K562 (cell line): ENCODE results near the gene CTDSP1. TPM values are rescaled to one million over a fixed set of nuclear protein-coding genes. Genes with fewer than 3 reads are reported as not detected.

ENCODE experiments used
- BCLAF1 ChIP-seq, 2 experiments: fragments of 450-650 bp in 1 of 2; IDR thresholded peaks; 2 replicates each; pipeline ENCODE4 v1.6.1; 2011 to 2017; ENCODE audit warnings: low read depth in 2 of 2, antibody characterized with exemption in 1 of 2, borderline replicate concordance in 1 of 2, low read length in 1 of 2, mild to moderate bottlenecking in 1 of 2, mixed read lengths in 1 of 2; ENCODE audit not compliant: control insufficient read depth in 1 of 2
- HLTF ChIP-seq: fragments of 450-650 bp; IDR thresholded peaks from 2 replicates; pipeline ENCODE4 v1.6.1; 2016
- KLF16 ChIP-seq: IDR thresholded peaks from 2 replicates; pipeline ENCODE4 v1.6.1; 2016; ENCODE audit warnings: antibody characterized with exemption
- MAFF ChIP-seq: IDR thresholded peaks from 2 replicates; pipeline ENCODE4 v1.6.1; 2012; ENCODE audit warnings: low read length, improper control_type of control experiment
- MAFK ChIP-seq: IDR thresholded peaks from 2 replicates; pipeline ENCODE4 v1.6.1; 2011; ENCODE audit warnings: low read length, improper control_type of control experiment
- MLLT1 ChIP-seq, 2 experiments: fragments of 450-650 bp; IDR thresholded peaks; 2 replicates each; pipeline ENCODE4 v1.6.1; 2016
- NEUROD1 ChIP-seq: fragments of 150-350 bp; IDR thresholded peaks from 2 replicates; pipeline ENCODE4 v1.6.1; 2014; ENCODE audit warnings: borderline replicate concordance, low read length, low read depth; ENCODE audit not compliant: partially characterized antibody
- NFXL1 ChIP-seq: fragments of 450-650 bp; formaldehyde crosslinking; IDR thresholded peaks from 2 replicates; pipeline ENCODE4 v1.4.0; 2021; ENCODE audit warnings: mild to moderate bottlenecking
- NRF1 ChIP-seq, 2 experiments: fragments of 450-650 bp; IDR thresholded peaks in 1 of 2; conservative IDR thresholded peaks in 1 of 2; 2 replicates each; pipeline ENCODE4 v1.6.1; 2014; ENCODE audit warnings: mild to moderate bottlenecking in 2 of 2
- PHB ChIP-seq: fragments of 250-450 bp; sonication (Bioruptor Pico); IDR thresholded peaks from 2 replicates; pipeline ENCODE4 v1.5.0; 2021
- POLR2AphosphoS2 ChIP-seq: IDR thresholded peaks from 2 replicates; pipeline ENCODE4 v1.6.1; 2012; ENCODE audit warnings: low read length, improper control_type of control experiment
- PURB ChIP-seq: sonication (generic); formaldehyde crosslinking; IDR thresholded peaks from 2 replicates; pipeline ENCODE4 v1.9.0; 2021; ENCODE audit warnings: low read depth, mild to moderate bottlenecking, missing genetic modification reagents
- SIRT6 ChIP-seq: IDR thresholded peaks from one replicate; pipeline ENCODE4 v1.6.1; 2012; ENCODE audit warnings: low read depth, mild to moderate bottlenecking, control low read depth, inconsistent platforms, low read length, moderate library complexity
- TFAM ChIP-seq: fragments of 250-450 bp; sonication (Bioruptor Pico); conservative IDR thresholded peaks from 2 replicates; pipeline ENCODE4 v1.5.0; 2021; ENCODE audit warnings: mild to moderate bottlenecking, moderate library complexity
- THAP7 ChIP-seq: fragments of 250-450 bp; sonication (Bioruptor Pico); IDR thresholded peaks from 2 replicates; pipeline ENCODE4 v1.5.0; 2021
- ZNF212 ChIP-seq: fragments of 450-650 bp; formaldehyde crosslinking; IDR thresholded peaks from 2 replicates; pipeline ENCODE4 v1.4.0; 2020; ENCODE audit warnings: mild to moderate bottlenecking
- ZNF239 ChIP-seq: fragments of 250-450 bp; sonication (Bioruptor Pico); IDR thresholded peaks from 2 replicates; pipeline ENCODE4 v1.4.0; 2020; ENCODE audit warnings: mild to moderate bottlenecking
- polyA plus RNA-seq, 8 experiments: library from polyadenylated mRNA; depleted of rRNA in 4 of 8; stranded (reverse) in 5 of 8; unstranded in 3 of 8; fragments of >200 nt; fragmentation: Nextera tagmentation in 2 of 8; fragmentation: Illumina TruSeq in 1 of 8; extraction: Ambion mirVana in 2 of 8; extraction: Trizol in 1 of 8; gene quantifications; 2 replicates each; pipeline versions ENCODE4 v1.2.1 to v1.2.3, GENCODE V29; 2011 to 2014; ENCODE audit warnings: inconsistent platforms in 1 of 8, missing spikeins in 1 of 8
- total RNA-seq, 7 experiments: library from RNA; depleted of rRNA in 6 of 7; stranded (reverse); fragments of >200 nt in 6 of 7; fragmentation: Illumina TruSeq in 2 of 7; extraction: Trizol in 2 of 7; gene quantifications; 2 replicates each; pipeline versions ENCODE4 v1.2.1 to v1.2.3, GENCODE V29; 2011 to 2021; ENCODE audit warnings: low replicate concordance in 1 of 7
- TF ChIP-seq, protein P1 (sequence below): fragments of 250-450 bp; sonication (Bioruptor Pico); IDR thresholded peaks from 2 replicates; pipeline ENCODE4 v1.8.0; 2021; ENCODE audit warnings: moderate library complexity, mild to moderate bottlenecking, inconsistent platforms
- TF ChIP-seq, protein P2 (sequence below): fragments of 450-650 bp; formaldehyde crosslinking; IDR thresholded peaks from 2 replicates; pipeline ENCODE4 v1.4.0; 2022; ENCODE audit warnings: missing genetic modification characterization

The CTDSP1 gene
- total and polyA plus RNA-seq, 9 of the 15 experiments (the other 6 are each of a cell fraction or from before 2014, with no cell fraction given) = 2.4 to 74.8 (median 45.8) TPM

- TF ChIP-seq NFXL1 (no peak), MLLT1 (IDR thresholded peaks at IDR 0.05) (no peak), KLF16 (peak; percentile 39; the same call in 1 of the 2 replicates), MAFF (peak; percentile 79), TFAM (CRISPR knock-in tag) (no peak), NEUROD1 (peak; percentile 47), PURB (no peak), POLR2AphosphoS2 (no peak), NRF1 (conservative IDR thresholded peaks at IDR 0.05 in 1 of 2, IDR thresholded peaks at IDR 0.05 in 1 of 2) (peak; percentile 15 to 40; a peak in 3 of 4 replicates), HLTF (no peak), ZNF212 (no peak), ZNF239 (CRISPR knock-in tag) (no peak), BCLAF1 (IDR thresholded peaks at IDR 0.05; ENCODE audit: borderline replicate concordance in 1 of 2, control insufficient read depth in 1 of 2, low read depth in 2 of 2, low read length in 1 of 2) (no peak), MAFK (peak; percentile 77), PHB (no peak), THAP7 (CRISPR knock-in tag) (no peak), SIRT6 (no peak)
- TF ChIP-seq, protein P1, sequence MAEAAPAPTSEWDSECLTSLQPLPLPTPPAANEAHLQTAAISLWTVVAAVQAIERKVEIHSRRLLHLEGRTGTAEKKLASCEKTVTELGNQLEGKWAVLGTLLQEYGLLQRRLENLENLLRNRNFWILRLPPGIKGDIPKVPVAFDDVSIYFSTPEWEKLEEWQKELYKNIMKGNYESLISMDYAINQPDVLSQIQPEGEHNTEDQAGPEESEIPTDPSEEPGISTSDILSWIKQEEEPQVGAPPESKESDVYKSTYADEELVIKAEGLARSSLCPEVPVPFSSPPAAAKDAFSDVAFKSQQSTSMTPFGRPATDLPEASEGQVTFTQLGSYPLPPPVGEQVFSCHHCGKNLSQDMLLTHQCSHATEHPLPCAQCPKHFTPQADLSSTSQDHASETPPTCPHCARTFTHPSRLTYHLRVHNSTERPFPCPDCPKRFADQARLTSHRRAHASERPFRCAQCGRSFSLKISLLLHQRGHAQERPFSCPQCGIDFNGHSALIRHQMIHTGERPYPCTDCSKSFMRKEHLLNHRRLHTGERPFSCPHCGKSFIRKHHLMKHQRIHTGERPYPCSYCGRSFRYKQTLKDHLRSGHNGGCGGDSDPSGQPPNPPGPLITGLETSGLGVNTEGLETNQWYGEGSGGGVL (CRISPR knock-in tag) = no peak
- TF ChIP-seq, protein P2, sequence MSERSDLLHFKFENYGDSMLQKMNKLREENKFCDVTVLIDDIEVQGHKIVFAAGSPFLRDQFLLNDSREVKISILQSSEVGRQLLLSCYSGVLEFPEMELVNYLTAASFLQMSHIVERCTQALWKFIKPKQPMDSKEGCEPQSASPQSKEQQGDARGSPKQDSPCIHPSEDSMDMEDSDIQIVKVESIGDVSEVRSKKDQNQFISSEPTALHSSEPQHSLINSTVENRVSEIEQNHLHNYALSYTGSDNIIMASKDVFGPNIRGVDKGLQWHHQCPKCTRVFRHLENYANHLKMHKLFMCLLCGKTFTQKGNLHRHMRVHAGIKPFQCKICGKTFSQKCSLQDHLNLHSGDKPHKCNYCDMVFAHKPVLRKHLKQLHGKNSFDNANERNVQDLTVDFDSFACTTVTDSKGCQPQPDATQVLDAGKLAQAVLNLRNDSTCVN (CRISPR knock-in tag) = no peak
These were observed 22.9 kb downstream of the CTDSP1 start (continued) for GRCh38 chr2:218422403-218423086.
